NB4 (cell line): ENCODE data around the gene JSRP1.

Source experiments
- DNase-seq: peaks from one replicate; pipeline ENCODE4 v3.0.0; 2010; ENCODE audit warnings: low read depth
- H3K4me3 ChIP-seq: one replicate; pipeline ENCODE4 v1.5.1; 2011; ENCODE audit warnings: mild to moderate bottlenecking, low read depth, low read length, moderate library complexity
- MYC ChIP-seq: IDR thresholded peaks from 2 replicates; pipeline ENCODE4 v1.6.1; 2011; ENCODE audit warnings: low read depth, low read length
- POLR2A ChIP-seq: IDR thresholded peaks from 2 replicates; pipeline ENCODE4 v1.6.1; 2011; ENCODE audit warnings: mild to moderate bottlenecking; ENCODE audit not compliant: insufficient read length; ENCODE audit errors: extremely low read depth
- TF ChIP-seq, protein P1 (sequence below): IDR thresholded peaks from 2 replicates; pipeline ENCODE4 v1.6.1; 2011; ENCODE audit warnings: low read depth, low read length
- TF ChIP-seq, protein P2 (sequence below): IDR thresholded peaks from one replicate; pipeline ENCODE4 v1.5.1; 2012; ENCODE audit warnings: low read depth, low read length

Gene JSRP1, protein sequence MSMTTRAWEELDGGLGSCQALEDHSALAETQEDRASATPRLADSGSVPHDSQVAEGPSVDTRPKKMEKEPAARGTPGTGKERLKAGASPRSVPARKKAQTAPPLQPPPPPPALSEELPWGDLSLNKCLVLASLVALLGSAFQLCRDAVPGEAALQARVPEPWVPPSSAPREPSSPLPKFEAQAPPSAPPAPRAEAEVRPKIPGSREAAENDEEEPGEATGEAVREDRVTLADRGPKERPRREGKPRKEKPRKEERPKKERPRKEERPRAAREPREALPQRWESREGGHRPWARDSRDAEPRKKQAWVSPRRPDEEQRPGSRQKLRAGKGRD

DNA sequence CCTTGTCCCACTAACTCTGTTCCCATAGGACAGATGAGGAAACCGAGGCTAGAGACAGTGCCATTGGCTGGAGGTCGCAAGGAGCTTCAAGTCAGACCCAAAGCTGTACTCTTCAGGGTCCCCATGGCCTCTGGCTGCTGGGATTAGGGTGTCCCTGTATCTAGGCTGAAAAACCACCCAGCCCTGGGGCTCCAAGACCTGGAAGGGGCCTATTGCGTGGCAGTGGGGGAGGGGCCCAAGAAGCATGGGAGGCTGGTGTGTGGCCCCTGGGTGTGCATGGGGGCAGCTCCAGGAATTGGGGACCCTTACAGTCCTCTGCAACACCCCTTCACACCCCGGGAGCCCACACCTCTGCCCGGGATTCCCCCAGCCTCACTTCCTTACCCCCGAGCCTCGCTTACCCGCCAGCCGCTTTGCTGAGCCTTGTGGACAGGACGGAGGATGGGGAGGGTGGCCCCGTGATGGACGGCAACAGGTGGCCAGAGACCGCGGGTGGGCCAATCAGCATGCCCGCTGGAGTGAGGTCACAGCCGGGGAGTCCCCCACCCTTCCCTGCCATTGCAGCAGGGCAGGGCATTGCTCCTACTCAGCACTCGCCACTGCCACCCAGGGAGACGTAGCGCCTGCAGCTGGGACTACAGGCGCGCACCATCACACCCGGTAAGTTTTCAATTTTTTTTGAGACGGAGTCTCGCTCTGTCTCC lies at the start of gene JSRP1:
TSS of gene JSRP1 (minus strand) at position 436 of the 704 bp plus-strand sequence. CDS start 1,103 bp downstream, outside the sequence.
- H3K4me3 ChIP-seq, result no peak within 1 kb of the TSS
- TF ChIP-seq MYC (no peak), POLR2A (no peak)
- TF ChIP-seq, protein P1, sequence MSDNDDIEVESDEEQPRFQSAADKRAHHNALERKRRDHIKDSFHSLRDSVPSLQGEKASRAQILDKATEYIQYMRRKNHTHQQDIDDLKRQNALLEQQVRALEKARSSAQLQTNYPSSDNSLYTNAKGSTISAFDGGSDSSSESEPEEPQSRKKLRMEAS, result no peak
- TF ChIP-seq, protein P2, sequence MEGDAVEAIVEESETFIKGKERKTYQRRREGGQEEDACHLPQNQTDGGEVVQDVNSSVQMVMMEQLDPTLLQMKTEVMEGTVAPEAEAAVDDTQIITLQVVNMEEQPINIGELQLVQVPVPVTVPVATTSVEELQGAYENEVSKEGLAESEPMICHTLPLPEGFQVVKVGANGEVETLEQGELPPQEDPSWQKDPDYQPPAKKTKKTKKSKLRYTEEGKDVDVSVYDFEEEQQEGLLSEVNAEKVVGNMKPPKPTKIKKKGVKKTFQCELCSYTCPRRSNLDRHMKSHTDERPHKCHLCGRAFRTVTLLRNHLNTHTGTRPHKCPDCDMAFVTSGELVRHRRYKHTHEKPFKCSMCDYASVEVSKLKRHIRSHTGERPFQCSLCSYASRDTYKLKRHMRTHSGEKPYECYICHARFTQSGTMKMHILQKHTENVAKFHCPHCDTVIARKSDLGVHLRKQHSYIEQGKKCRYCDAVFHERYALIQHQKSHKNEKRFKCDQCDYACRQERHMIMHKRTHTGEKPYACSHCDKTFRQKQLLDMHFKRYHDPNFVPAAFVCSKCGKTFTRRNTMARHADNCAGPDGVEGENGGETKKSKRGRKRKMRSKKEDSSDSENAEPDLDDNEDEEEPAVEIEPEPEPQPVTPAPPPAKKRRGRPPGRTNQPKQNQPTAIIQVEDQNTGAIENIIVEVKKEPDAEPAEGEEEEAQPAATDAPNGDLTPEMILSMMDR, result no peak
- no peak for DNase-seq

DNA sequence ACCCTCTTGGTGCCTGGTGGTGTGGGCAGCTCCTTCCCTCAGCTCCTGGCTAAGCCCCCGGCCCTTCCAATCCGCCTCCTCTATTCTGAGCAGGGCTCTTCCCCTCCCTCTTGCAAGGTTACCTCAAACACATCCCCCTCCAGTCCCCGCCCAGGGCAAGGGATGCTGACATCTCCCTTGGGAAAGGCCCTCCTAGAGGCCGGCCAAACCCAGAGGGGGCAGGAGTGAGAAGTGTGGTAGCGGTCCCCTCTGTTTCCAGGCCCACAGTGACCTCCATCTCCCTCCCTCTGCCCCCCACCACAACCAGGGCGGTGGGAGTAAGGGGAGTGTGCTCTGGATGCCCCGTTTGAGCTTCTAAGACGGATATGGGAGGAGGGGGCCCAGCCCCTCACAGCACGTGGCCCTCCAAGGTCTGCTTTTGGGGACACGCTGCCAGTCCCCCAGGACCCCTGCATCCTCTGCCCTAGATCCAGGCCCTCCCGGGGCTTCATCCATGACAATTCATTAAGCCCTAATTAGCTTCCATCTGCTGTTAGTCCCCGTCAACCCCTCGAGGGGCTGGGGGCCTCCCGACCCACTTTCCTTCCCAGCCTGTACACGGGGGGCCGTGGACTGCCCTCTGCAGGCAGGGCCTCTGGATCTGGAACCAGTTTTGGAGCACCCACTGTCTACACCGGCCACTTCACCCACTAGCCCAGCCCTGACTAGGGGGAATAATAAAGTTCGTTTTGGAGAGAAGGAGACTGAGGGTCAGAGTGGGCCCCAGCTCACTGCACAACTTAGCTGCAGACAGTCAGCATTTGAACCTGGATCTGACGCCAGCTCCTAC lies 49.4 kb upstream of the JSRP1 start:
- no peak for DNase-seq
- TF ChIP-seq MYC, result no peak
- no peak for TF ChIP-seq POLR2A
- TF ChIP-seq, protein P2, result no peak
- TF ChIP-seq, protein P1, result no peak
- no peak overlapping the region for H3K4me3 ChIP-seq

DNA sequence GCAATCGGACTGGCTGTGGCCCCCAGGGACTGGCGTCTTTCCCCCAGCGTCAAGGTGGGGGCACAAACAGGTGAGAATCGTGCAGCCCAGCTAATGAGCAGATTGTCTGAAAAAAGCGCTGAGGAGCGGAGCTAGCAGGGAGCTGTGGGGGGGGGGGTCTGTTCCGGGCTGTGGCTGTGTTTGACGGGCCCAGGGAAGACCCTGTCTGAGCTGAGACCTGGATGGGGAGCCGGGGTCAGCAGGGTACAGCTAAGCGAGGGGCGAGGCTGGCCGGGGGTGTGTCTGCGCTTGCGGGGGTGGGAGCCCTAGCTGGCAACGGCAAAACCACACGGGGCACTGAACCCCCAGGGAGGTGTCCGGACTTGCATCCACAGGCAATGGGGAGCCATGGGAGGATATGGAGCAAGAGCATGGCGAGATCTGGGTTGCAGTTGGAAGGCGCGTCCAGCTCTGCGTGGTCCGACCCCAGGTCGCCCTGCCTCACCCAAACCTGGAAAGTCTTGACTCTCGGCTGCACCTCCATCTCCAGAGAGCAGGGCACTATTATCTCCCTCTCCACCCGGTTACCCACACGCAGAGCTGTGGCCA lies 47.1 kb upstream of the JSRP1 start:
- H3K4me3 ChIP-seq, result no peak overlapping the region
- no peak for DNase-seq
- TF ChIP-seq, protein P1, result no peak
- TF ChIP-seq POLR2A, result no peak
- TF ChIP-seq MYC, result no peak
- TF ChIP-seq, protein P2, result no peak

DNA sequence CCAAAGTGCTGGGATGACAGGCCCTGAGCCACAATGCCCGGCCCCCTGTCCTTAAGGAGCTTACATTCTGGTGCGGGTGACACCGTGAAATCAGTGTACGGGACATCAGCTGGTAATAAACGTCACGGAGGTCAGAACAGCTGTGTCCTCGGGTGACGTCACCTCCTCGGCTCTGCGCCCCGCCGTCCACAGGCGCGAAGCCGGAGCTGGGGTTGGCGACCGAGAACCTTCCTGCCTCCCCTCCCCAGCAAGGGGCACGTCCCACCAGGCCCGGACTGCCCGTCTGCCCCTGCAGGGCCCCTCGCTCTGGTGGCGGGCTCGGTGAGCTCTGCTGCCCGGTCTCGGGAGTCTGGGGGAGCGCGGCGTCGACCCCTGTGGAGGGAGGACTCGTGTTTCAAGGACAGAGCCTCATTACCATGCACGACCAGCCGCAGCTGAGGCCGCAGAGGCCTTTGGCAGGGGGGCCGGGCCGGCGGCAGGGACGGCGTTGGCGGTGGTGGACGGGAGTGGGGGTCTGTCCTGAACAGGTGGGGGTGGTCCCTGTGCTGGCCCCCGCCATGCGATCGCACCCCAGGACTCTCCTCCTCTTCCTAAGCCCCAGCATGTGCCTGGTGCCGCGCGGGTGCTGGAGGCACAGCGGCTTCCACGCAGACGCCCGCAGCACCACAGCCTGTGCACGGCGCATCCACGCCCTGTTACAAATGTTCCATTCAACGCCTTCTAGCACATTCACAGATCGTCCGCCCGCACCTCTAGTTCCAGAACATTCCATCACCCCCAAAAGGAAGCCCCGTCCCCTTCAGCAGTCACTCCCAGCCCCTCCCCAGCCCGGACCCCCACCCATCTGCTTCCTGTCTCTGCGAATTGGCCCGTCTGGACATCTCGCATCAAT lies 46.3 kb upstream of the JSRP1 start:
- TF ChIP-seq, protein P1, result no peak
- TF ChIP-seq POLR2A (no peak), MYC (no peak)
- TF ChIP-seq, protein P2, result no peak
- no peak overlapping the region for H3K4me3 ChIP-seq
- no peak for DNase-seq

DNA sequence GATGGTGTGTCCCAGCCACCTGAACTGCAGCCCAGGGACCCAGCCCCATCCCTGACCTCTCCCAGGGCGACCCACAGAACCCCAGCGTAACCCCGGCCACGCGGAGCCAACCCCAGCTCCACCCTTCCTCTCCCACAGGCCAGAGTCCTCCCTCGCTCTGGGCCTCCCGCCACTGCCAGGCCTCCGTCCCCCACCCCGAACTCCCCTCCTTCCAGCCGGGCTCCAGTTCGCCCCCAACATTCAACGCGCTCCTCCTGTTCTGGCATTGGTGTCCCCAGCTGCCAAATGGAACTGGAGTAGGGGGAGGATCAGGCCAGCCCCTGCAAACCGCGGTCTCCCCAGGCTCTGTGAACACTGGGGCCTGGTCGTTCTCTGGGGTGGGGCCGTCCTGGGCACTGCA lies 44.3 kb upstream of the JSRP1 start:
- TF ChIP-seq, protein P1, result no peak
- TF ChIP-seq, protein P2, result no peak
- TF ChIP-seq MYC, result no peak
- no peak for TF ChIP-seq POLR2A
- no peak for DNase-seq
- H3K4me3 ChIP-seq, result no peak overlapping the region
